K562 (cell line): ENCODE data around the gene BCL2A1. TPM values are rescaled to one million over a fixed set of nuclear protein-coding genes. Genes with fewer than 3 reads are reported as not detected.

Source experiments
- ATAC-seq: fragments of 200-7000 bp; cut with Tn5 transposase; 3 replicates; pipeline ENCODE4 v1.9.1; 2020; ENCODE audit warnings: moderate library complexity
- BruUV-seq: library from RNA; stranded (reverse); fragments of 400-500 nt; replicated peaks from 2 replicates; lab custom pipeline; 2021; lab: Mats Ljungman, UMichigan
- CTCF ChIA-PET: fragments of 300-600 bp; formaldehyde crosslinking; extraction: SDS; loops from one replicate; lab custom pipeline; 2021; ENCODE audit warnings: low intra/inter-chr PET ratio; lab: Yijun Ruan, JAX
- POLR2A ChIA-PET: fragments of 300-600, 350-650 bp; sonication (Branson Sonifier 250); formaldehyde crosslinking; extraction: SDS; loops from one replicate; lab custom pipeline; 2021; ENCODE audit warnings: antibody characterized with exemption, inconsistent platforms; lab: Yijun Ruan, JAX
- DNase-seq, 4 experiments: peaks; one replicate each; pipeline versions ENCODE4 v3.0.0 to v3.0.0-alpha.2; 2011 to 2018; ENCODE audit warnings: low spot score in 3 of 4, mixed read lengths in 3 of 4; ENCODE audit errors: extremely low read depth in 1 of 4
- FAIRE-seq: peaks from 2 replicates; lab custom pipeline; 2011; peaks lifted over from hg19 to GRCh38; lab: Jason Lieb, UNC
- H2AFZ ChIP-seq: 2 replicates; pipeline ENCODE4 v1.6.0; 2011; ENCODE audit warnings: low read depth, low read length, control low read depth, inconsistent platforms
- H3K27ac ChIP-seq: fragments of 200-600 bp; 3 replicates; pipeline ENCODE4 v1.8.0; 2011; ENCODE audit warnings: low read depth, mild to moderate bottlenecking, control low read depth, inconsistent platforms, low read length, moderate library complexity, mixed read lengths; ENCODE audit errors: extremely low read depth
- H3K27me3 ChIP-seq, 2 experiments: fragments of 300-600 bp in 1 of 2; 2 replicates in 1 of 2; 3 replicates in 1 of 2; pipeline versions ENCODE4 v1.6.0 to v1.8.0; 2011; ENCODE audit warnings: inconsistent platforms in 2 of 2, low read length in 2 of 2, mild to moderate bottlenecking in 1 of 2, mixed read lengths in 1 of 2, moderate library complexity in 1 of 2; ENCODE audit not compliant: control insufficient read depth in 2 of 2, insufficient read depth in 2 of 2
- H3K36me3 ChIP-seq: fragments of 300-600 bp; 3 replicates; pipeline ENCODE4 v1.8.0; 2011; ENCODE audit warnings: mild to moderate bottlenecking, low read length, inconsistent platforms; ENCODE audit not compliant: control insufficient read depth, insufficient read depth
- H3K4me1 ChIP-seq, 2 experiments: fragments of 200-600 bp in 1 of 2; replicated peaks in 1 of 2; 2 replicates in 1 of 2; 3 replicates in 1 of 2; pipeline versions ENCODE4 v1.5.1 to v1.8.0; 2011; ENCODE audit warnings: inconsistent platforms in 2 of 2, low read length in 2 of 2, mild to moderate bottlenecking in 1 of 2, mixed read lengths in 1 of 2, moderate library complexity in 1 of 2; ENCODE audit not compliant: control insufficient read depth in 2 of 2, insufficient read depth in 2 of 2
- H3K4me2 ChIP-seq: 2 replicates; pipeline ENCODE4 v1.6.1; 2011; ENCODE audit warnings: low read length, control low read depth, inconsistent platforms, mixed read lengths; ENCODE audit not compliant: insufficient read depth
- H3K4me3 ChIP-seq: fragments of 200-600 bp; sonication (generic), shearing (Covaris generic); 2 replicates; pipeline ENCODE4 v1.5.1; 2016; ENCODE audit warnings: control low read depth, inconsistent platforms
- H3K79me2 ChIP-seq: fragments of 200-600 bp; 3 replicates; pipeline ENCODE4 v1.8.0; 2011; ENCODE audit warnings: low read length, inconsistent platforms; ENCODE audit not compliant: control insufficient read depth, insufficient read depth
- H3K9ac ChIP-seq, 2 experiments: 2 replicates each; pipeline versions ENCODE4 v1.6.0 to v1.6.1; 2011; ENCODE audit warnings: low read depth in 2 of 2, low read length in 2 of 2, control low read depth in 1 of 2, inconsistent platforms in 1 of 2, mild to moderate bottlenecking in 1 of 2, mixed read lengths in 1 of 2; ENCODE audit not compliant: insufficient read depth in 1 of 2
- H3K9me1 ChIP-seq: one replicate; pipeline ENCODE4 v1.6.0; 2011; ENCODE audit warnings: inconsistent platforms, mild to moderate bottlenecking, low read length, moderate library complexity; ENCODE audit not compliant: control insufficient read depth, insufficient read depth
- H3K9me3 ChIP-seq: replicated peaks from 2 replicates; pipeline ENCODE4 v1.5.1; 2011; ENCODE audit warnings: low read depth, low read length, inconsistent platforms; ENCODE audit not compliant: control insufficient read depth, insufficient read depth
- H4K20me1 ChIP-seq: replicated peaks from 2 replicates; pipeline ENCODE4 v1.6.1; 2011; ENCODE audit warnings: low read length, inconsistent platforms, mixed read lengths; ENCODE audit not compliant: control insufficient read depth, insufficient read depth
- ATF4 ChIP-seq: fragments of 450-650 bp; formaldehyde crosslinking; IDR thresholded peaks from 2 replicates; pipeline ENCODE4 v1.4.0; 2022; ENCODE audit warnings: mild to moderate bottlenecking, moderate library complexity
- BACH1 ChIP-seq: fragments of 200-800 bp; sonication (Bioruptor generic); IDR thresholded peaks from 2 replicates; pipeline ENCODE4 v1.6.1; 2016; ENCODE audit warnings: missing genetic modification characterization, missing compliant biosample characterization
- BDP1 ChIP-seq: IDR thresholded peaks from 3 replicates; pipeline ENCODE4 v1.6.1; 2011; ENCODE audit not compliant: insufficient read length, insufficient read depth
- CAMTA2 ChIP-seq: fragments of 250-450 bp; sonication (Bioruptor Pico); conservative IDR thresholded peaks from 2 replicates; pipeline ENCODE4 v1.5.1; 2022
- COPS2 ChIP-seq: fragments of 450-650 bp; conservative IDR thresholded peaks from 2 replicates; pipeline ENCODE4 v1.6.1; 2016; ENCODE audit warnings: mild to moderate bottlenecking, moderate library complexity
- KAT2B ChIP-seq: IDR thresholded peaks from one replicate; pipeline ENCODE4 v1.6.1; 2012; ENCODE audit warnings: low read depth, mild to moderate bottlenecking, control low read depth, inconsistent platforms, low read length, moderate library complexity
- NFE2 ChIP-seq: IDR thresholded peaks from 2 replicates; pipeline ENCODE4 v1.6.1; 2014; ENCODE audit warnings: antibody characterized with exemption, low read depth
- NUFIP1 ChIP-seq: fragments of 450-650 bp; IDR thresholded peaks from 2 replicates; pipeline ENCODE4 v1.6.1; 2018; ENCODE audit not compliant: partially characterized antibody
- PURB ChIP-seq: sonication (generic); formaldehyde crosslinking; IDR thresholded peaks from 2 replicates; pipeline ENCODE4 v1.9.0; 2021; ENCODE audit warnings: low read depth, mild to moderate bottlenecking, missing genetic modification reagents
- ZBTB1 ChIP-seq: sonication (generic); formaldehyde crosslinking; IDR thresholded peaks from 2 replicates; pipeline ENCODE4 v1.8.1; 2023; ENCODE audit warnings: missing genetic modification reagents, low read depth, mild to moderate bottlenecking, borderline replicate concordance
- ZBTB33 ChIP-seq: sonication (generic); formaldehyde crosslinking; IDR thresholded peaks from 2 replicates; pipeline ENCODE4 v1.8.1; 2023; ENCODE audit warnings: mild to moderate bottlenecking, missing genetic modification reagents
- ZBTB5 ChIP-seq: fragments of 450-650 bp; IDR thresholded peaks from 2 replicates; pipeline ENCODE4 v1.6.1; 2017; ENCODE audit warnings: antibody characterized with exemption
- ZC3H8 ChIP-seq: fragments of 450-650 bp; IDR thresholded peaks from 2 replicates; pipeline ENCODE4 v1.6.1; 2017
- ZFP30 ChIP-seq: fragments of 250-450 bp; sonication (Bioruptor Pico); IDR thresholded peaks from 2 replicates; pipeline ENCODE4 v1.8.0; 2022; ENCODE audit warnings: moderate library complexity, mild to moderate bottlenecking, inconsistent platforms, borderline replicate concordance
- ZNF133 ChIP-seq: fragments of 250-450 bp; sonication (Bioruptor Pico); IDR thresholded peaks from 2 replicates; pipeline ENCODE4 v1.4.0; 2020; ENCODE audit warnings: mild to moderate bottlenecking
- ZNF224 ChIP-seq: sonication (generic); formaldehyde crosslinking; IDR thresholded peaks from 2 replicates; pipeline ENCODE4 v1.8.0; 2022; ENCODE audit warnings: mild to moderate bottlenecking, missing genetic modification reagents
- ZNF311 ChIP-seq: fragments of 250-450 bp; sonication (Bioruptor Pico); IDR thresholded peaks from 2 replicates; pipeline ENCODE4 v1.4.0; 2020; ENCODE audit warnings: mild to moderate bottlenecking, moderate library complexity
- ZNF354B ChIP-seq: fragments of 250-450 bp; sonication (Bioruptor Pico); IDR thresholded peaks from 2 replicates; pipeline ENCODE4 v1.4.0; 2020
- ZNF551 ChIP-seq: fragments of 250-450 bp; sonication (Bioruptor Pico); IDR thresholded peaks from 2 replicates; pipeline ENCODE4 v1.5.0; 2021; ENCODE audit warnings: mild to moderate bottlenecking, moderate library complexity
- ZSCAN29 ChIP-seq: fragments of 450-650 bp; IDR thresholded peaks from 2 replicates; pipeline ENCODE4 v1.6.1; 2017
- WGBS: fragments of 100-300 bp; shearing (Covaris generic); methylation state at CpG from one replicate; pipeline ENCODE4 v1.1.6; 2016; ENCODE audit warnings: low coverage, mixed read lengths; ENCODE audit not compliant: insufficient coverage; ENCODE audit errors: missing lambda C conversion rate; 5-methylcytosine and 5-hydroxymethylcytosine counted together
- in situ Hi-C: fragments of 300-500 bp; cut with MboI; formaldehyde crosslinking; loops from 4 replicates; pipeline ENCODE4 v1.15.0; 2018; ENCODE audit warnings: inconsistent platforms, mixed read lengths
- intact Hi-C: fragments of 100-400 bp; cut with micrococcal nuclease; formaldehyde crosslinking; loops from 2 replicates; pipeline ENCODE4 v1.14.2; 2022
- polyA plus RNA-seq, 8 experiments: library from polyadenylated mRNA; depleted of rRNA in 4 of 8; stranded (reverse) in 5 of 8; unstranded in 3 of 8; fragments of >200 nt; fragmentation: Nextera tagmentation in 2 of 8; fragmentation: Illumina TruSeq in 1 of 8; extraction: Ambion mirVana in 2 of 8; extraction: Trizol in 1 of 8; gene quantifications; 2 replicates each; pipeline versions ENCODE4 v1.2.1 to v1.2.3, GENCODE V29; 2011 to 2014; ENCODE audit warnings: inconsistent platforms in 1 of 8, missing spikeins in 1 of 8
- total RNA-seq, 7 experiments: library from RNA; depleted of rRNA in 6 of 7; stranded (reverse); fragments of >200 nt in 6 of 7; fragmentation: Illumina TruSeq in 2 of 7; extraction: Trizol in 2 of 7; gene quantifications; 2 replicates each; pipeline versions ENCODE4 v1.2.1 to v1.2.3, GENCODE V29; 2011 to 2021; ENCODE audit warnings: low replicate concordance in 1 of 7

The BCL2A1 gene
- total and polyA plus RNA-seq, 9 of the 15 experiments (the other 6 are each of a cell fraction or from before 2014, with no cell fraction given), result 0.11 to 1.2 (median 0.25) TPM; not detected in 4

GRCh38 chr15:79953951-79954444 is 17.0 kb downstream of the BCL2A1 start (continued):
- TF ChIP-seq ZBTB5 (no peak), NFE2 (peak; percentile 51), ZFP30 (CRISPR knock-in tag) (no peak), ZNF354B (CRISPR knock-in tag) (no peak), ZC3H8 (no peak)
- TF ChIP-seq, all 486 proteins: peak for 17

- H4K20me1 ChIP-seq, result no peaks in the 10 kb centered on the region
- DNase-seq (no peak), ATAC-seq (no peak), FAIRE-seq (no peak)
- no peaks in the 10 kb centered on the region for H3K27me3 ChIP-seq
- no peaks in the 10 kb centered on the region for H3K79me2 ChIP-seq
- in situ Hi-C loops, result no loop called here
- 52% methylated on average over 2 of the region's 2 CpGs for WGBS
- H3K4me1 ChIP-seq, result peaks cover 0 to 22% of the 10 kb centered on the region in 2 experiments; a peak in 4 of 5 replicates
- no peak overlapping the region for H3K4me3 ChIP-seq
- H3K36me3 ChIP-seq, result no peaks in the 10 kb centered on the region
- peak overlapping the region; percentile 44 for H2AFZ ChIP-seq
- no peak overlapping the region for H3K4me2 ChIP-seq
- ChIA-PET POLR2A (interaction anchor here (0.7 kb wide), 1 partner anchor 29 kb away, joined by 6 read pairs; no protein-coding TSS in a partner anchor), CTCF (no interaction called here)
- intact Hi-C loops, result no loop called here
- H3K9me1 ChIP-seq, result no peaks in the 10 kb centered on the region
- no peaks in the 10 kb centered on the region for H3K9me3 ChIP-seq
- no peak overlapping the region for H3K9ac ChIP-seq
- no TSS peak for BruUV-seq
- H3K27ac ChIP-seq, result no peak overlapping the region
- TF ChIP-seq BDP1 (no peak), ZBTB1 (CRISPR knock-in tag) (no peak), CAMTA2 (no peak), NUFIP1 (no peak), ZNF133 (no peak), ZSCAN29 (no peak), ZNF311 (CRISPR knock-in tag) (no peak), ZNF551 (no peak), ZNF224 (no peak), ATF4 (CRISPR knock-in tag) (no peak), BACH1 (tag) (no peak), ZBTB33 (no peak), COPS2 (no peak), PURB (CRISPR knock-in tag) (no peak), KAT2B (no peak)
These were observed 18.7 kb downstream of the BCL2A1 start for GRCh38 chr15:79952329-79952728.
